GM19239 (cell line): Measurements from ENCODE around the gene KIF17.
A peak's percentile ranks its signal among the peaks of the same experiment; 100 is the strongest.

Source experiments
- DNase-seq: peaks from one replicate; pipeline ENCODE4 v3.0.0; 2011; ENCODE audit warnings: low spot score; ENCODE audit not compliant: insufficient read length
- FAIRE-seq: peaks from 2 replicates; lab custom pipeline; 2011; peaks lifted over from hg19 to GRCh38; lab: Jason Lieb, UNC

The KIF17 gene

GRCh38 chr1:20634065-20634593, 83.7 kb downstream of the KIF17 start:
- peak; percentile 11 for FAIRE-seq
- no peak for DNase-seq

GRCh38 chr1:20633190-20634064, 84.4 kb downstream of the KIF17 start, which contains the start of gene PINK1:
PINK1 (plus strand) TSS chr1:20633458; CDS start chr1:20633549, 91 bp downstream.
- peak; percentile 89 for DNase-seq
- peak; percentile 35 for FAIRE-seq

- FAIRE-seq (no peak), DNase-seq (no peak)
Observed at GRCh38 chr1:20632386-20632785, 85.4 kb downstream of the KIF17 start.

- DNase-seq, result no peak
- no peak for FAIRE-seq
Observed at GRCh38 chr1:20630729-20631128, 87.1 kb downstream of the KIF17 start.

DNA sequence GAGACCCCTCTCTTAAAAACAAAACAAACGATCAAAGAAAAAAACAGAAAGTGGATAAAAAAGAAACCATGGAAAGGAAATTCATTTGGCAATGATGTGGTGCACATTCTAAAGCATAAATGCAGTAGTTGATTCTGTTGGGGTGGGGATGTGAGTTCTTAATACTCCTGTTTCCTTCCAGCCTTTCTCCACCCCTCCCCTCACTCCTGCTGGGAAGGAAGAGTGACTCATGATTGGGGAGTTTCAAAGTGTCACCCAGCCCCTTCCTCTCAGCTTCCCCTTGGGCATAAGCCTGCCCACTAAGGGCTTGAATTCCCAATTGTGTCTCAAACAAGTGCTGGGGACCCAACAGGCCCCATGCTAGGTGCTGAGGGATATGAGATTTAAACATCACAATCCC, 91.3 kb downstream of the KIF17 start:
- DNase-seq, result no peak

DNA sequence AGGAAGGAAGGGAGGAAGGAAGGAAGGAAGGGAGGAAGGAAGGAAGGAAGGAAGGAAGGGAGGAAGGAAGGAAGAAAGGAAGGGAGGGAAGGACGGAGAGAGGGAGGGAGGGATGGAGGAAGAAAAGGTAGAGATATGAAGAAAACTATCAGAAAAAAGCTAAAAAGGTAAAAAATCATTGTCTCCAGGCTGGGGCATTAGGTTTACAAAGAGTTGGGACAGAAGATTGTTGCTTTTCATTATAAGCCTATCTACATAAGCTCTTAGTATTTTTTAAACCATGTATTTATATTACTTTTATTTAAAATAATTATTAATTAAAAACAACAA, 91.7 kb downstream of the KIF17 start:
- DNase-seq, result no peak
- no peak for FAIRE-seq

More for the DNA sequence above, 91.3 kb downstream of the KIF17 start:
- no peak for FAIRE-seq

- FAIRE-seq, result no peak
Observed at GRCh38 chr1:20625176-20626097, 92.4 kb downstream of the KIF17 start.

DNA sequence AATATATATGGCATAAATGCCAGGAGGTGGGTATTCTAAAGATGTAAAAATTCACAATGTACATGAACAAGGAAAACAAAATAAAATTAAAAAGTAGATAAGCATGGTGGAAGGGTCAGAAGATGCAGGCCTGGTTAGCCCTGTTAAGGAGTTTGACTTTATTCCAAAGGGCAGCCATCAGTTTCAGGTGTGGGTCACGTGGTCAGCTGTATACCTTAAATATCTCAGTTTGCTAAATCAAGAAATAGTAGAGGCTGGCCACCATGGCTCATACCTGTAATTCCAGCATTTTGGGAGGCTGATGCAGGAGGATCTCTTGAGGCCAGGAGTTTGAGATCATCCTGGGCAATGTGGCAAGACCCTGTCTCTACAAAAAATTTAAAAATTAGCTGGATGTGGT, 93.1 kb downstream of the KIF17 start:
- FAIRE-seq, result no peak
- no peak for DNase-seq

More at GRCh38 chr1:20625176-20626097, 92.4 kb downstream of the KIF17 start:
- DNase-seq, result no peak

DNA sequence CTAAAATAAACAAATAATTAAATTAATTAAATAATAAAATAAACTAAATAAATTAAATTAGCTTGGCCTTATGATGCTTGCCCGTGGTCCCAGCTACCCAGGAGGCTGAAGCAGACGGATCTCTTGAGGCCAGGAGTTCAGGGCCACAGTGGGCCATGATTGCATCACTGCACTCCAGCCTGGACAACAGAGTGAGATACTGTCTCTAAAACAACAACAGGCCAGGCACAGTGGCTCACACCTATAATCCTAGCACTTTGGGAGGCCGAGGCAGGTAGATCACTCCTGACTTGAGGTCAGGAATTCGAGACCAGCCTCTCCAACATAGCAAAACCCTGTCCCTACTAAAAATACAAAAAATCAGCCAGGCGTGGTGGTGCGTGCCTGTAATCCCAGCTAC, 96.8 kb downstream of the KIF17 start:
- no peak for FAIRE-seq
- no peak for DNase-seq

DNA sequence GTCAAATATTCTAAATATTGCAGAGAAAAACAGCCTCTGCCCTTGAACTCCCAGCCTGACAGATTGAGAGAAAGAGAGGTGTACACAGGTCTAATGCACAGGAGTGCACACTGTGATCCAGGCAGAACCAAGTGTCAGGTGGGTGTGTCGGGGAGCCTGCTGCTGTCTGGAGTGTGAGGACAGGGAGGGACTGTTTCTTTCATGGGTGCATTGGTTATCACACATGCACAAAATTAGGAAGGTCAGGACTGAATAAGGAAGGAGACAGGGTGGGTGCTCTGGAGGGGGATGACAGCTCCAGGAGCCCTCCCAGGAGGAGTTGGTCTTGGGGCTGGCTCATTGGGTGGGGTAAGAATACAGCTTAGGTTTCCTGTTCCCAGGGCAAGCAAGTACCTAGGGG, 97.8 kb downstream of the KIF17 start:
- no peak for FAIRE-seq
- no peak for DNase-seq

DNA sequence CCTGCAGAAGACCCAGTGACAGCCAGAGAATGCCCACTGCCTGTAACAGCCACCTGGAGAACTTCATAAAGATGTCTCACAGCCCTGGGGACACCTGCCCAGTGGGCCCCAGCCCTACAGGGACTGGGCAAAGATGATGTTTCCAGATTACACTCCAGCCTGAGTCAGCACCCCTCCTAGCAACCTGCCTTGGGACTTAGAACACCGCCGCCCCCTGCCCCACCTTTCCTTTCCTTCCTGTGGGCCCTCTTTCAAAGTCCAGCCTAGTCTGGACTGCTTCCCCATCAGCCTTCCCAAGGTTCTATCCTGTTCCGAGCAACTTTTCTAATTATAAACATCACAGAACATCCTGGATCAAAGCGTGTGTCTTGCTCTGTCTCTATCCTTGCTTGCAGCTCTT, 99.3 kb downstream of the KIF17 start:
- DNase-seq (no peak), FAIRE-seq (no peak)

DNA sequence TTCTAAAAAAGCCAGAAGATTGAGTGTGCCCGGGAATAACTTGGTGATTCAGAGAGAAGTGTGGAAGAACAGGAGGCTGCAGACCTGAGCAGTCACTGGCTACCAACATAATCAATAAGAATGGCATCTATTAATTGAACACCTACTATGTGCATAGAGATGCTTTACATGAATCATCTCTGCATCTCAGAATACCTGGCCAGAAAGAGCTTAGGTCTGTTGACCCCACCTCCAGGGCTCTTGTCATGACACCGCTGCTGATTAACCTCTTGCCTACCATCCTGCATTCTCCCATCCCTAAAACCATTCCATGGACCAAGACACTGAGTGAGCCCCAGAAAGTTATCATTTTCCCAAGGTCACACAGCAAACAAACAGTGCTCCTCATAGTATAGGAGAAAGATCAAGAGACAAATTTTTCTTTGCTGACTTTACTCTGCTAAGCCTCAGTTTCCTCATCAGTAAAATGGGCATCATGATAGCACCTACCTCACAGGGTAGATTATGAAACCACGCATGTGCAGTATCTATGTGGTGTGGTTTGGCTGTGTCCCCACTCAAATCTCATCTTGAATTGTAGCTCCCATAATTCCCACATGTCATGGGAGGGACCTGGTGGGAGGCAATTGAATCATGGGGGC, 100.8 kb downstream of the KIF17 start:
- DNase-seq (no peak), FAIRE-seq (no peak)

- FAIRE-seq (peak; percentile 65), DNase-seq (peak; percentile 52)
Observed at GRCh38 chr1:20615946-20616846, 101.6 kb downstream of the KIF17 start.

- DNase-seq, result no peak
- FAIRE-seq, result no peak
Observed at GRCh38 chr1:20614131-20614579, 103.7 kb downstream of the KIF17 start.
